NCI-H526 treated with DMSO at 0.1 percent for 48 hours (cell line): Measurements from ENCODE around the gene QKI.
"Not testable (repeated sequence)": the region's sequence is repeated elsewhere in the genome, so short reads cannot be mapped to it uniquely, and the experiment has no call there.

Source experiments
- DNase-seq: peaks from one replicate; lab custom pipeline; 2025; lab: John Stamatoyannopoulos, UW

Gene QKI

DNA sequence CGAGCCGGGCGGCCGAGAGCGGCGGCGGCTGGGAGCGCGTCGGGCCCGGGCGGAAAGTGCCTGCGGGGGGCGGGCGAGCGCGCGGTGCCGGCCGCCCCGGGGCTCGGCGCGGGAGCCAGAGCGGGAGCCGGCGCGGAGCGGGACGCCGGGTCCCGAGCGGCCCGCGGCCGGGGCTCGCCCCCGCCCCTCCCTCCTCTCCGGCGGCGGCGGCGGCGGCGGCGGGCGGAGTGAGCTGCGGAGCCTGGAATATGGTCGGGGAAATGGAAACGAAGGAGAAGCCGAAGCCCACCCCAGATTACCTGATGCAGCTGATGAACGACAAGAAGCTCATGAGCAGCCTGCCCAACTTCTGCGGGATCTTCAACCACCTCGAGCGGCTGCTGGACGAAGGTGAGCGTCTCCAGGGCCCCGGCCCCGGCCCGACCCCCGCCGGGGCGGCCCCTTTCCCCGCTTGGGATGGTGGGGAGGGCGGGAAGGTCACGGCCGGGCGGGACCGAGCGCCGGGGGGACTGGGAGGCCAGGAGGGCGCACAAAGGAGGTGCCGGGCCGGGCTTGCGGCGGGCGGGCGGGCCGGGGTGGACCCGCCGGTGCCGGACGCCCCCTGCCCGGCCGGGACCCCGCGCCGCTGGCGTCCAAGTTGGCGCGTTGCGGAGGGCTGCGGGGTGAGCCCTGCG, 565 bp downstream of the QKI start:
- peak; percentile 13 for DNase-seq

DNA sequence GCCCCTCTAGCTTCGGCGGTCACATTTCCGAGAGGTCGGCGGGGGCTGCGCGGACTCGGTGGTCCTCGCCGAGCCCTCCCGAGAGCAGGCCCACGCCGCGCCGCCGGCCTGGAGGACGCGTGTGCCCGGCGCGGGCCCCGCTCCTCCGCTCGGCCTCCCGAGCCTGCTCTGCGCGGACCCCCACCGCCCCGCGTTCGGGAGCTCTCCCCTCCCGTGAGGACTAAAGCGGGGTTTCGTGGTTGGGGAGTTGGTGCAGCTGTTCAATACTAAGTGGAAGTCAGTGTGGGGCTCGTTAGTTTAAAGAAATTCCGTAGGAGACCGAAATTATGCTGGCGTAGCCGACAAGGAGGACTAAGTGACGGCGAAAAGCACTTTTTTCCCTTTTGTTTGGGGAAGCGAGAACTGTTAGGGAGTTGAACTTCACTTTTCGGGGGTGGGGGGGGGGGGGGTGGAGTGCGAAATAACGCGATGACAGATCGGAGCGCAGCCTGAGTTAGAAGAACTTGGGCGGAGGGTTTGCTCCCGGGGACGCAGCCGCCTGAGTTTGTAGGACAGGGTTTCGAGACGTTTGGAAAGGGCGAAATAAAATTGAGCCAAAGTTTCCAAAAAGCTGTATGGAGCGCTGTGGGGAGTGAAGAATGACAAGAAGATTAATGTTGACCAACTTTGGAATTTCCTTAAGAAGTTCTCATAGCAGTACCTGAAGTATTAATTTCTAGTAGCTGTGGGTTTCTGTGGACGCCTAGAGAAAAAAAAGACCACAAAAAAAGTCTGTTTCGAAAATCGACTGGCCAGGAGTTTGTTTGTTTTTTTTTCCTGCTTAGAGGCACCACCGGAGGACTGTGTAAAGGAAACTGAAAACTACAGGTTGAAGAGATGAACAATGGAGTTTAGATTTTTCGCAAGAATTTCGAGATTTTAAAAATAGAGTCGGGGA, 1.4 kb downstream of the QKI start:
- DNase-seq, result peak; percentile 6

DNA sequence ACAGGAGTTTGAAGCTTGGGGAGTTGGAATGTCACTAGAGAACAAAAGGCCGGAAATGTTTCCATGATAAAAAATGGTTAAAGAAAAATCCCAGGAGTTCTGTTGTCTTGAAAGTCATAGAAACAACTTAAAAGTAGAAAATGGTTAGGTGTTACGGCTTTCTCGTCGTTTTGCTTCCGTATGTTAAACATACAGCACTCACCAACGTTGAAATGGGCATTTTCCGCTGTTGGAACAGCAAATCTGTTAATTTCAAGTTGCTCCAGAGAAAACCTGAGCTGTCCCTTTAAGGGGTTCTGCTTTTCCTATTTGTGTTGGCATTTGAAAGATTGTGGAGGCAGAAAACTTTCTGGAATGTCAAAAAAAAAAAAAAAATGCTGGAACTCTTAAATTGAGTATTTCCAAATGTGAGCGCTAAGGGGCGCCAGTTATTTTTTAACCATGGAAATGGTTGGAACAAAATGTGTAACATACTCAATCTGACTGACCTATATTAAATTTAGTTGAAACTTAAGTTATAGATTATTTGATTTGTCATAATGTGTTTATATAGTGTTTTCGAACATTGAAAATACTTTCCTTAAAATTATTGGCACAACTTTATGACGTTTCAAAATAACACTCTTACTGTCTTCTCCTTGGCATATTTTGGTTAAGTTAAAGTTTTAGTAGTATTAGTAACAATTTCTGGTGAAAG, 2.2 kb downstream of the QKI start:
- no peak for DNase-seq

DNA sequence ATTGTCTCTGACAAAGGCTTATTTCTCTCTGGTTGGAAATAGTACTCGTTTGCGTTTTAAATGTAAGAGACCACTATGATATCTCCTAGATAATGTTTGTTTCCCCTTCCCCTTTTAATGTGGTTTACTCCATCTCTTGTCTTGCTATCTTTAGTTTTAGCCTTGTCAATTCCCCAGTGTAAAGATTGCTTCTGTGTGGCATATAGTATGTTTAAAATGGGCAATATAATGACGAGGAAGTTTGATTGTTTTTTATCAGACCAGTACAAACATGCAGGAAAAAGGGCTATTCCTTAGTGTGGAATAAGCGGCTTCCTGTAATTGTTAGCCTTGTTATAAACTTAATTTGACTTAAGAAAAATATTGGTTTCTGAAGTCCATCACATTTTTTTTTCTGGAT, 3.1 kb downstream of the QKI start:
- DNase-seq, result no peak

DNA sequence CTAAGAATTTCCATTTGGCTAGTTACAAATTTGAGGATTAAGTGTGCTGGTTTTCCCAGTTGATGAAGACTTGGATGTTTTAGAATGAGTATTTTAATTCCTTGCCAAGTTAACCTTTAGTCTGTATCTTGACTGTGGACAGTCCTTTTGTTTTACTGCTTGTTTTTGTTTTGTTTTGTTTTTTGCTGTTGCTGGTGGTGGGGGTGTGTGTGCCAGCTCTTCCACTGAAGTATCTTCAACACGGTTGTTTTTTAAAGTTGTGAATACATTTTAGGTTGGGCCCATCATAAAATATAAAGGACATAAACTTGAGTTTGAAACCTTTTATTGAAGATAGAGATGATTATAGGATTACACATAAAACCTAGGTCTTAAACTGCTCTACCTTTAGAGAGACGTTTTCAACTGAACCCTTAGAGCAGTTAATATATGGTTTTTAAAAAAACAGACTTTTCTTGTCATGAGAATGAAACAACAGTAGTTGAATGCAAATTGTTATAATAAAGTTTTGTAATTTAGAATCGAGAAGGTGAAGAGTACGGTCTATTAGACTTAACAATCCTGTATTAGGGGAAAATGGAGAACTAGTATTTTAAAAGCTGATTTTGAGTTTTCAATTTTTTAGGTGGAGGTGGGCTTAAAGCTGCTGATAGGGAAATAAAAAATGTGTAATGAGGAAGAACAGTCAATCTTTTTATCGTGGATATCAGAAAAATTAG, 4.0 kb downstream of the QKI start:
- no peak for DNase-seq

DNA sequence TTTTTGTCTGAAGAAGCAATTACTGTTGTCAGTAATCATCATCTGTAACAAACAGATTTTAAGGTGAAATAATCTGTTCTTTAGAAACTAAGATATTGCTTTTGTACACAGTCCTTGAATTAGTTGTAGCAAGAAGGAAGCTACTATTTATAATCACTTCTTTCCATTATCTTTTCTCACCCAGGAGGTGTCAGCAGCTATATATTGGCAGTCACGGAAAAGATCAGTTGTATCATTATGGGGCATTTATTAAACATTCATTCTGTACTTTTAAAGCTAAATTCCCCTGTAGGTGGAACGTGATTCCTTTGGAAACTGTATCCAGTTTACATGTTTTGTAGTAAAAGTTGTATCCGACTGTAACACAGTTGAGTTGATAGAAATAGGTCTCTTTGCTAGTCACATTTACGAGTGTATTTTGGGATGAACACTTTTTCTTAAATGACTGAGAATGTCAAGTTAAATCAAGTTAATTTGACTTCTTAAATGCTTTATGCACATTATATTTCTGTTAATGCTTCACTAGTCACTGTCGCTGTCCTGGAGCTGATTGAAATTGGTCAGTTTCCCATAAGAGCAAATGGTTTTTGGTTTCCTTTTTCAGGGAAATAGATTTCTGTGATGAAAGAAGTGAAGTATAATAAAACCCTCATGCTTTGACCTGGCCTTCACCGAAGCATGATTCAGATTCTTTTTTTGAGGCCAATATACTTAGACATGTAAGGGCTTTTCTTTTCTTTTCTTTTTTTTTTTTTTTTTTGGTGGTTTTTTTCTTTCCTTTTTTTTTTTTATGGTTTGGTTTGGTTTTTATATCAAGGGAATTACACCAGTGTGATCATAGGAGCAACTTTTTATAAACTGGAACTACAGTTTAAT, 5.1 kb downstream of the QKI start:
- no peak for DNase-seq

DNA sequence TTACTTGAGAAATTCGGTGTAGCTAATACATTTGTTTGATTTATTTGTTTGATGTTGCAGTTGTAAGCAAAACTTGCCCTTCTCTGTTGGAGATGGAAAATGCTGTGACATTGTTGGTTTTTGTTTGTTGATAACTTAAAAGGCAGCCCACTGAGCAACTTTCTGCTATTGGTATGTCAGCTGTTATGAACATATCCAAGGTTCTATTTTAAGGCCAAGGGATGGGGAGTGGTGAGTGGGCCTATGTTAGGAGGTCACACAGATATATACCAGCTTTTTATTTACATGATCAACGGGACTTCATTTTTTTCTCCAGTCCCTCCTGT, 5.7 kb downstream of the QKI start:
- DNase-seq, result no peak

DNA sequence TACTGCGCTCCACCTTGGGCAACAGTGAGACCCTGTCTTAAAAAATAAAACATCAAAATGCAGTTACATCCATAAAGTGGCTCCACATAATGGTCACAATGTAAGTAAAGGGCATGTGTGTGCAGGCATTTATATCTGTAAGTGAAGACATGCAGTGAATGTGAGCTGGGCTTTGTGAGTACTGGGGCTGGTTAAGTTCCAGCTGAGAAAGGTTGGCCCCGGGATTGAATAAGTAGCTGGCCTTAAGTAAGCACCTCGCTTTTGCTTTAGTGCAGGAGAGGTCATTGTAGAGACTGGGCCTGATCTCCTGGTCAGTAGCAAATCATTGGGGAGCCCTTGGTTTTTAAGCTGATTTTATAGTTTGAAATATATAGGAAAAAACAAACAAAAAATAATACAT, 8.0 kb downstream of the QKI start:
- no peak for DNase-seq

DNA sequence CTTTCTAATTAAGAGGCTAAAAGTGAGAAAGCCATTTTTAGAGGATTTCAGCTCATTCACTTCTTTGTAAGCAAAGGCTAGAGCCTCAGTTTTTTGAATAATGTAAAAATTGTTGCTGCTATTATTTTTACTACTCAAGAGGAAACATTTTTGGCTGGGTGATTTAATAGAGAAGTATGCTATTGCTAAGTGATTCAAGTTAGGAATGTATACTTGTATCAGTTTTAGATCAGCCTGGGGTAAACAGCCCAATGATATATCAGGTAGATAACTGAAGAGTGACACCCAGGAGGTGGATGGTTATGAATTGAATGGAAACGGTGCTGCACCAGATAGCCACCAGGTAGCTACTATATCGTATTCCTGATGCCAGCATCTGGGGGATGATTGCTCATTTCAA, 9.2 kb downstream of the QKI start:
- no peak for DNase-seq

DNA sequence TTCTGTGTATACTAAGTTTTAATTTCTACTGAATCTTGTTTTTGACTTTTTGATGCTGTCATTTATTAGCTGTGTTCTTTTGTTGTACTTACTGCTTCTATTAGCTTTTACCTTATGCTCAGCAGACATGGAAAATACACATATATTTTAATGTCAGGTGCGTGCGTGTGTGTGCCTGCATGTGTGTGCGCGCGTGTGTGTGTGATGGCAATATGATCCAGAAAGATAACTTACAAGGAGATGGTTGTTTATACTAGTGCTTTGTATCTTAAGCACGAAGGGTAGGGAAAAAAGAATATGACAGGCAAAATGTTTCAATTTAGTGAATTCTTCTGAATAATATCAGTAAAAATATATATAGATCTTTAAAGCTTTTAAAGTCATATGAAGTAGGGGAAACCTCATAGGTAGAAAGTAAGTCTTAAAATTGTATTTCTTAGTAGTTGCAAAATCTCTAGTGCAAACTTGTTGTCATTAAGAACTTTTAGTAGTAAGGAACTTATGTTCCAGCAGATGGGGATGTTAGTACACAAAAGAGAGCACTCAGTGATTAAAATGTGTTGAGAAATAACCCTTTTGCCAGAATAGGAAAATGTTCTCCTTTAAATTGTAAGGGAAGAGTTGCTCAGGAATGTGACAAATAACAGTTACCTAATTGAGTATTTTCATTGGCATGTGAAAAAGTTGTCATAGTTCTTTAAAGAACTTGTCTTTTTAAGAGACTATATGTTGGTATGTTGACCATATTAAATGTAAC, 13.2 kb downstream of the QKI start:
- DNase-seq, result no peak

DNA sequence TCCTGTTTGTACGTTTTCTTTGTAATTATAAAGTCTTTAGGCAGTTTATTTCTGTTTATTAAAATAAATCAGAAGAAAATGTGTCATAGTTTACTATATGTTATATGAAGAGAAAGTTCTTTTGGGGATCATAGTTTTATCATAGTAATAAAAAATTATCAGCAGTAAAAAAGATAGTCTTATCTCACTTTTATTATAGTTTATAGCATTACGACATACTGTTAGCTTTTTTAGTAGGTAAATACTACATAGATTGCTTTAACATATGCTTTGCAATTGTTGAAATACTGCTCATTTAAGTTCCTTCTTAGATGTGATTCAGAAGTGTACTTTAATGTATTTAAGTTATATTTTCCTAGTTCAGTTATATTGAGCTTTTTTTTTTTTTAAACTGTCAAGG, 13.9 kb downstream of the QKI start:
- DNase-seq, result no peak

DNA sequence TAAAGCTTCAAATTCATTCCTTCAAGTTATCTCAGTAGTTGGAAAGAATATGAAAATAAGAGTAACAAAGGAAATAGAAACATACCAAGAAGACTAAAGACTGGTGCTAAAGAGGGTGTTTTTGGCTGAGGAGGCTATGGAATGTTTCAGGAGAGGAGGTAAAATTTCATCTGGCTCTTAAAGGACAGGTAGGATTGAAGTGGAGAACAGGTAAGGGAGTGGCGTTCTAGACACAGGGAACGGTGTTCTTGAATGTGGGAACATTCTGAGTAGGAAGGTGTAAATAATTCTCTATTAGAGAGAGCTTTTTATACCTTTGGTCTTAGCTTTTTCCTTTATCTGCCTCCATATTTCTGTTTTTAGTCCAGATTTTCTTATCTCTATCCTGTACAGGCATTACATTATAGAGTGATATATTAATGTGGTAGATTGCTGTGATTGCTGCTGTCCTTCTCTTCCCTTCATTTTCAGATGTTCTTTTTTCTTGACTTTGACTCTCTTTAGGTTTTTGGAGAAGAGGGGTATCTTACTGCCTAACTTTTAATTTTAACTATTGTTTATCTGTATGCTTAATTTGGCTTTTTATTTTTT, 15.4 kb downstream of the QKI start:
- no peak for DNase-seq

DNA sequence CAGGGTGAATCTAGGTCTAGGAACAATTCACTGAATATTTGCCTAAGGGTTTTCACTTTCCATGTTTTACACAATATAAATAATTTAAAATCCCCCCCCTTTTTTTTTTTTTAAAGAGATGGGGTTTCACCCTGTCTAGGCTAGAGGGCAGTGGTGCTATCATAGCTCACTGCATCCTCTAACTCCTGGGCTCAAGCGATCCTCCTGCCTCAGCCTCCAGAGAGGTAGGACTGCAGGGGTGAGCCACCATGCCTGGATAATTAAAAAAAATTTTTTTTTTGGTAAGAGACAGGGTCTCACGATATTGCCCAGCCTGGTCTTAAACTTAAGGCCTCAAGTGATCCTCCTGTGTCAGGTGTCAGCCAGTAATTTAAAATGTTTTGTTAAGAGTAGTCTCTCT, 17.8 kb downstream of the QKI start:
- no peak for DNase-seq

DNA sequence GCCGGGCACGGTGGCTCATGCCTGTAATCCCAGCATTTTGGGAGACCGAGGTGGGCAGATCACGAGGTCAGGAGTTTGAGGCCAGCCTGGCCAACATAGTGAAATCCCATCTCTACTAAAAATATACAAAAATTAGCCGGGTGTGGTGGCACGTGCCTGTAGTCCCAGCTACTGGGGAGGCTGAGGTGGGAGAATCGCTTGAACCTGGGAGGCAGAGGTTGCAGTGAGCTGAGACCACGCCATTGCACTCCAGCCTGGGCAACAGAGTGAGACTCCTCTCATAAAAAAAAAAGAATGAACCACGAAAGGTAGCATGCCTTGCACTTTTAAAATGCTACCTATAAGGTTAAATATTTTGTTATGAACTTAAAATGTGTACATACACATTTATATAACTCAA, 19.0 kb downstream of the QKI start:
- DNase-seq, result not testable (repeated sequence)

DNA sequence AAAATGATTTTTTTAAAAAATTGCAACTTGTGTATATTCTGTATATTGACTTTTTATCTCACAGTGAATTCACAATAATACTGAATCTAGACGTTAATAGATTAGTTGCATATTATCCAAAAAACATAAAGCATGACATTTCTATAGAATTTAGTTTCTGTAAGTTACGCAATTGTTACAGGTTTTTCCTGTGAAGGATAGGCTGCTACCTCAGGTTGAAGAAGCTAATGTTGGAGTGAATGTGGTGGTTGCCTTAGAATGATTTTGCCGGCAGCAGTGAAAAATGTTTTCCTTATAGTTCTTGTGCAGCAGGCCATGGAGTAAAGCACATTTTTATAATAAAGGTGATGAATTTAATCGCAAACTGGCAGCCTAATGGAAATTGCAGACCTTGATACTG, 20.5 kb downstream of the QKI start:
- no peak for DNase-seq

DNA sequence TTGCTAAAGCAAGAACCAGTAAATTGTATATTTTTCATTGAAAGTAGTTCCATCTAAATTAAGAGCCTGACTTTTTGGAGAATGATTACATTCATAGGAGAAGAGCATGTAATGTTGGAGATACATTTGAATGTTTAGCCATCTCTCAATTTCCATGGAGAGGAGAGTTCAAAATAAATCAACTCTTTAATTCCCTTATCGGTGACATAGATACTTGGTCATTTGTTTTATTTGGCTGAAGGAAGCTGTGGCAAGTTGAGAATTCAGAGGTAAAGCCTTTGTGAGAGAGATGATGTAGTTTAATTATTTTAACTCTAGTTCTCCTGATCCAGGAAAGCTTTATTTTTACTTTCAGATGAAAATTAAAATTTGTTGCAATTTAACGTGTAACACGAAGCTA, 22.3 kb downstream of the QKI start:
- DNase-seq, result no peak

DNA sequence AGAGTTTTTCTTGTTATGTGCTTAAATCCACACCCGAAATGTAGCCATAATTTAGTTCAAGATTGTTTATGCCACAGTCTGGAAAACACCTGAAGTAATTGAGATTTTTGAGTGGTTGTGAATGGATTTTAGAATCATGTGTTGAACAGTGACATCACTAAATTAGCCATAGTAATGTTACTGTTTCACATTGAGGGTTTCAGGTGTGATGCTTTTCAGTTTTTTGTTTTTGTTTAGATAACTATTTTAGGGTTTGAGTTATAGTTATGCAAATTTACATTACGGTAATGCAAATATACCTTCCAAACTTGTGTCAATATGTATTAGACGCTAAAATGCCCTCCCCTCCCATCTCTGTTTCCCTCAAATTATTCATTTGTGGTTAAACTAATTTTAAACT, 22.9 kb downstream of the QKI start:
- DNase-seq, result peak; percentile 29

DNA sequence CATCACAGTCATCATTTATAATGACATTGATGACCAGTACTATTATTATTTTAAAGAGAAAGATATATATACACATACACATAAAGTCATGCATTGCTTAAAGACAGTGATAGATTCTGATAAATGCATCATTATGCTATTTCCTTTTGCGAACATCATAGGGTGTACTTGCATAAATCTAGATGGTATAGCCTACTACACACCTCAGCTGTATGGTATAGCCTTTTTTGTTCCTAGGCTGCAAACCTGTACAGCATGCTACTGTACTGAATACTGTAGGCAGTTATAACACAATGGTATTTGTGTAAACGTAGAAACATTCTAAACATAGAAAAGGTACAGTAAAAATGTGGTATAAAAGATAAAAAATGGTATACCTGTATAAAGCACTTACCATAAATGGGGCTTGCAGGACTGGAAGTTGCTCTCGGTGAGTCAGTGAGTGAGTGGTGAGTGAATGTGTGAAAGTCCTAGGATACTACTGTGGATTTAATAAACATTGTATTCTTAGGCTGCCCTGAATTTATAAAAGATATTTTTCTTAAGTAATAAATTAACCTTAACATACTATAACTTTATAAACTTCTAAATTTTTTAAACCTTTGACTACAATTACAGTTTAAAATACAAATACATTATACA, 23.9 kb downstream of the QKI start:
- no peak for DNase-seq

DNA sequence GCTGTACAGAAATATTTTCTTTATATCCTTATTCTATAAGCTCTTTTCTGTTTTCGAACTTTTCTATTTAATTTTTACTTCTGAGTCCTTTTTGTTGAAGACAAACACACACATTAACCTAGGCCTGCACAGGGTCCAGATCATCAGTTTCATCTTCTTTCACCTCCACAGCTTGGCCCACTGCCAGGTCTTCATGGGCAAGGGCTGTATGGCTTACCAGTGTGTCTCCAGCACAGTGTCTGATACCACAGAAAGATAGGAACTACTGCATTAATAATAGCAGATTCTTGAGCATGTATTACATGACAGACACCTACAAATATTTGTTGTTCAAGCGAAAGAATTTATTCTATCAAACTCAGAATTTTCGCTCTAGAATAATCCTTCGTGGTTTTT, 24.4 kb downstream of the QKI start:
- DNase-seq, result no peak

DNA sequence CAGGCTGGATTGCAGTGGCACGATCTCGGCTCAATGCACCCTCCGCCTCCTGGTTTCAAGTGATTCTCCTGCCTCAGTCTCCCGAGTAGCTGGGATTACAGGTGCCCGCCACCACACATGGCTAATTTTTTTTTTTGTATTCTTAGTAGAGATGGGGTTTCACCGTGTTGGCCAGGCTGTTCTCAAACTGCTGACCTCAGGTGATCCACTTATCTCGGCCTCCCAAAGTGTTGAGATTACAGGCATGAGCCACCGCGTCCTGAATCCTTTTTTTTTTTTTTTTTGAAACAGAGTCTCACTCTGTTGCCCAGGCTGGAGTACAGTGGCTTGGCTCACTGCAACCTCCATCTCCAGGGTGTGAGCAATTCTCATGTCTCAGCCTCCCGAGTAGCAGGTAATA, 24.9 kb downstream of the QKI start:
- not testable (repeated sequence) for DNase-seq
